ENCODE data around the gene UNC79.

The UNC79 gene

DNA sequence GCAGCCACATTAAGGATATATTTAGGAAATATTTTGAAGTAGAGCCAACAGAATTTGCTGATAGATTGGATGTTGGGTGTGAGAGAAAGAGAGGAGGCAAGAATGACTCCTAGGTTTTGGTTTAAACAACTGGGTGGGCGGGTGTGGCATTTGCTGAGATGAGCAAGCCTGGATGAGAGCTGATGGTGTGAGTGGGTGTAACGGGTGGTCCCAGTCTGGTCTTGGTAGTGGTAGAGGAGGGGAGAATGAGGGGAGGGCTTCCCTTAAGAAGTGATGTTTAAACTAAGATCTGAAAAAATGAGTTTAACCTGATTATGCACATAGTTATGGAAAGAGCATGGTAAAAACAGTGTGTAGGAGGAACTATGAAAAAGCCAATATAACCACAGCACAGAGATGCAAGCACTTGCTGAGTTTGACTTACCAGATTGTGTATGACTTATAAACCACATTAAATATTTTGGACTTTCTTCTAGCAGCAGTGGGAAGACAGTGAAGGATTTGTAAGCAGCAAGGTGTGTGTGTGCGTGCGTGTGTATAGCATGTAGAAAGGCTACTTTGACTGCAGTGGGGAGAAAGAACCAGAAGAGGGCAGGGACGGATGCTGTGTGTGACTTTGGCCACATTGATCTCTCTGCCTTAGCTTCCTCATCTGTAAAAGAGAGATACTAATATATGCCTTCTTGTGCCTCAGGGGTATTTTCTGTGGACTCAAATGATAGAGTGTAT is 217.9 kb downstream of the UNC79 start:
- DNase-seq (ENCODE audit: extremely low spot score, insufficient read length, low read depth): no peak
- no peak for FAIRE-seq

DNA sequence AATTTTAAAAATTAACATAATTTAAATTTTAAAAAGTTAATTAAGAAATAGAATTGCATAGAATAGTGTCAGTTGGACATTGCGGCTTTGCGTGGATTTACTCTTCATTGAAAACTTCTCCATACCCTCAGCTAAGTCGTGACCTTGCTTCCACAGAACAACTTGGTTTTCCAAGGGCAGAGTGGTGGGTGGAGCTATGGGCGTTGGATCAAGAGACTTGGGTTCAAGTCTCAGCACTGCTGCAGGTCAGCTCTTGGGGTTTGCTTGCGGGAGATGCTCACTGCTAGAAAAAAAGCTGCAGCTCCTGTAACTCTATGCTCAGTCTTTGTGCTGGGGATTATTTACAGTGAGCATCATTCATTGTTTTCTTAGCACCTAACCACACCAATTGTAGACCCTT is 223.9 kb downstream of the UNC79 start:
- no peak for DNase-seq (ENCODE audit: extremely low spot score, insufficient read length, low read depth)
- no peak for FAIRE-seq

DNA sequence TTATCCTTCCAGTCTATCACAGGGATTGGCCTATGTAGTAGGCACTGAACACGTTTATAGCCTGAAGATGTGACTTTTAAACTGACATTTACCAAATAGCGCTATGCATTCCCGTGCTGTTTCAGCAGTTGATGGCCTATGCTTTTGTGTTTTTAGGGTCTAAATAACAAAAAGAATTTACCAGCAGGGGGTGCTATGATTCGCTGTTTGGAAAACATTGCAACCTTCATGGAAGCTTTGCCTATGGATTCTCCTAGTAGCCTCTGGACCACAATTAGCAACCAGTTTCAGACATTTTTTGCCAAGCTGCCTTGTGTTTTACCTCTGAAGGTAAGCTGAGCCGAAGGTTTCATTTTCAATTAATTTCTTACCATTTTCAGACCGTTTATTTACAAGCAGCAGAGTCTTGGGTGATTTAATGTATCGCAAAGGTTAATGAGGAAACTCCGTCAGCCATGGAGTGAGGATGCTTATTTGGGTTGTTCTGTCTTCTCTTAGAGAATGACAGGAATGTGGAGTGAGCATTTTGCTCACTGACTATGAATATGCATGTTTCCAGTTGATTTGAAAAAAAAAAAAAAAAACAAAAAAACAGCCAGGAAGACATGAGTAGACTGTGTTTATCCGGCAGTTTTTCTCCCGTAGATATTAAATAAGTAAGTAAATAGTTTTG is 224.5 kb downstream of the UNC79 start:
- DNase-seq (ENCODE audit: extremely low spot score, insufficient read length, low read depth) (no peak), FAIRE-seq (peak; percentile 53)

DNA sequence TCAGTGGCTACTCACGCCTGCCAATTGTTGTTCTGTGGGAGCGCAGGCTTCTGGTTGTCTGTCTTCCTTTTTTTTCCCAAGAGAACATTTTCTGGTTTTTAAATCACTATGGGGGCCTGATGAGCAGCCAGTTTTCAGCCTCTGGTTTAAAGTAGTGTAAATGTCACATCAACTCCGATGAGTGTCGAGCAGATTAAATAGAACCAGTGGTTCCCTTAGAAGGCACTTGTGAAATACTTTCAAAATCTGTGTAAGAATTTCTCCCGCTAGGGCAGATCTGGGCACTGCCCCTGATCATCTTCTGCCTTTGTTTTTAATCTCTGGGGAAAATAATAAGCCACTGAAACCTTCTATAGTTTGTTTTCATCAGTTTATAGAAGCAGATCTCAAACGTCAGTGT is 227.1 kb downstream of the UNC79 start:
- DNase-seq (ENCODE audit: extremely low spot score, insufficient read length, low read depth) (no peak), FAIRE-seq (no peak)

DNA sequence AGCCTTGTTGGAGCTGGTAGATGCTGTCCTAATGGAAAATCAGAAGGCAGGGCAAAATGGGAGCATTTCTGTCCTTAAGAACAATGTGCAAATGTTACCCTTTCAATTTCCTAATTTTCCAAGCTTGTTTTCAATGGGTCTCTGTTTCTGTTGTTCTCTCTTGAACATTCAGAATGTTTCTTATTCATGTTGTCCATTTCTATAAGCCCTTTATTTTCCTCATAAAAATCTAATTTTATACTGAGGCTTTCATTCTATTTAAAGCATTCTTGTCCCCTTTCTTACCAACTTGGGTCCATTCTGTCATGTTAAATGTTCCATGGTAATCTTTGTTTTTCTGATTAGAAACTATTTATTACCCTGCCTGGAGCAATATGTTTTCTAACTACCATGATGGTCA is 232.6 kb downstream of the UNC79 start:
- FAIRE-seq (no peak), DNase-seq (ENCODE audit: extremely low spot score, insufficient read length, low read depth) (no peak)

DNA sequence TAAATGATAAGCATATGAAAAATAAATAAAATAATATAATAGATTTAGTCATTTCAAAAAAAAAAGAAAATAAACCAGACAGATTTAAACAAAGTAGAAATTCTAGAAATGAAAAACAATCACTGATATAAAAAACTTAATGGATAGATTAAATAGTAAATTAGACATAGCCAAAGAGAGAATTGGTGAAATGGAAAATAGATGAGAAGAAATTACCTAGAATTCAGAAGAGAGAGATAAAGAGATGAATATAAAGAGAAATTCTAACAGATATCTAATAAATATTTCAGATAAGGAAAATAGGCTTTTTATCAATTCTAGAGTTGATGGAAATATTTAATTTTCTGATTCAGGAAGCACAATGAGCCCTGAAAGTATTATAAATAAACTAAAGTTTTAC is 234.4 kb downstream of the UNC79 start:
- FAIRE-seq (no peak), DNase-seq (ENCODE audit: extremely low spot score, insufficient read length, low read depth) (no peak)

DNA sequence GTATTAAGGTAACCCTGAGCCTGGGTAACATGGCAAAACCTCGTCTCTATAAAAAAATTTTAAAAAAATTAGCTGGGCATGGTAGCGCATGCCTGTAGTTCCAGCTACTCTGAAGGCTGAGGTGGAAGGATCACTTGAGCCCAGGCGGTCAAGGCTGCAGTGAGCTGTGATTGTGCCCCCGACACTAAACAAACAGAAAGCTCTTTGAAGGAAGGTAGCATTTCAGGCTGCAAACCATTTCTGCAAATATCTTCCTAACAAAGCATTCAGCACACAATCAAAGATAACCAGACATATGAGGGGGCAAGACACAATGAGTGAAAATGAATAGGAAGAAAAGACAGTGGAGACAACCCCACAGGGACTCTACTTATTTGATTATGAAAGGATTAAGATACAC is 238.9 kb downstream of the UNC79 start:
- FAIRE-seq (no peak), DNase-seq (ENCODE audit: extremely low spot score, insufficient read length, low read depth) (no peak)

DNA sequence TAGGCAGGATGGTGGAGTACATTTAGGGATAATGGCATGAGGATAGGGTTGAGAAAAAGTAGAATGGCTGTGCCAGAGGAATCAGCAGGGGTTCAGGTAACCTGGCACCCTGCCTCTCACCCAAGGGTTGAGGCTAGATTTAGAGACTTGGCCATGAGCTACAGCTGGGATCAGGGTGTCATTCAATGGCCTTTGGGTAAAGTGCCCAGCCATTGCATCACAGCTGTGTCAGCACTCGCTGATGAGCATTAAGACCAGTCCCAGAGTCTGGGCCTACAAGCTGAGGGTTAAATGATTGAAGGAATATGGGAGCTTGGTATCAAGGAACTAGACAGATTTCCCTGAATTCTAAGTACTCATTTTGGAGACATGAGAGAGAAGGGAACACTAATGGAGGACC is 243.6 kb downstream of the UNC79 start:
- DNase-seq (ENCODE audit: extremely low spot score, insufficient read length, low read depth) (no peak), FAIRE-seq (no peak)

DNA sequence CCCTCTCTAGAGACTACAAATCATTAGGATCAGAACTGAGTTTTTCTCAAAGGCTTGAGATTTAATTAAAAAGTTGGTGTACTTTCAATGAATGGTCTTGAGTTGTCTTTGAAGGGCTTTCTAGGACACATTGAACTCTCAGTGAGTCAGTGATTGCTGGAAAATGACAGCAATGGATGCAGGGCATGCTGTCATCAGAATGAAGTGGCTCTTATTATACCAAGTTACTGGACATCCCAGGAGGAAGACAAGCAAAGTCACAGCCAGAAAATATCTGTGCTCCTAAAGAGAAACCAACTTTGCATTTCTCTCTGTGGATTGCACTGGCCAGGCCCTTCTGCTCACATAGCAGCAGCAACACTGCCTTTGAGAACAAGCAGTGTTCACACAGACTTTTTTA is 244.9 kb downstream of the UNC79 start:
- DNase-seq (ENCODE audit: extremely low spot score, insufficient read length, low read depth) (no peak), FAIRE-seq (no peak)

DNA sequence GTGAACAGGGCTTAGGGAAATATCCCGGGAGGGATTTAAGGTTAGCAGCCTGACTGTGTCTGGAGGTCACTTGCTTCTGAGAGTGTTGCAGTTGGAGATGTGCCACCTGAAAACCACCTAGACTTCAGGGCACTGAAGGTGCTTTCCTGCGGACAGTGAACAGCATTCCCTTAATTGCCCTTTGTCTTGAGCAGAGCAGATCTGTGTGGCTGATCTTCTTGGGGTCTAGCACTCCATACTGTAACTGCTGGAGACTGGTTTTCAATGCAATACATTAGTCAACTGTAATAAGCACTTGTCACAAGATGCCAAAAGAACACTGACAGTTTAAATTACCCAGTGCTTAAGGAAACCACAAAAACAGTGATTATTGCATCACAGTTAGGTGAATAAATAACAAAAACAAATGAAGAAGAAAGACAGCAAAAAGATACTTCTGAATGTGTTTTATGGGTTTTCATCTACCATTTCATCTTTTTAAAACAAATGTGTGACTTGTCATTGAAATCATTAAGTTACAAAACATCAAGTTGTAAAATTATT is 245.7 kb downstream of the UNC79 start:
- no peak for FAIRE-seq
- DNase-seq (ENCODE audit: extremely low spot score, insufficient read length, low read depth): no peak

DNA sequence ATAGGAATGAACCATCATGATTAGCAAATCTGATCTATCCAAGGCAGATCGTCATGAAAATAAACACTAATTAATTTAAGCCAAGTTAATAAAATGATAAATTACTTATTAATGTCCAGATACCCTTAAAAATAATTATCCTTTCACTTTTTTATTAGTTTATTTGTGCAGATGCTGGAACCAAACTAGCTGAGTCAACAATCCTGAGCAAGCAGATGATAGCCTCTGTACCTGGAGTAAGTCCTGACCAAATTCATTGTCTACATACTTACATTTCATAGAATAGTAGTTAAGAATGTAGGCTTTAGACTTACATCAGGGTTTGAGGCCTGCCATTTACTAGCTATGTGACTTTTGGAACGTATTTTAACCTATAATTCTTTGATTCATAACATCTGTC is 251.7 kb downstream of the UNC79 start:
- DNase-seq (ENCODE audit: extremely low spot score, insufficient read length, low read depth): no peak

DNA sequence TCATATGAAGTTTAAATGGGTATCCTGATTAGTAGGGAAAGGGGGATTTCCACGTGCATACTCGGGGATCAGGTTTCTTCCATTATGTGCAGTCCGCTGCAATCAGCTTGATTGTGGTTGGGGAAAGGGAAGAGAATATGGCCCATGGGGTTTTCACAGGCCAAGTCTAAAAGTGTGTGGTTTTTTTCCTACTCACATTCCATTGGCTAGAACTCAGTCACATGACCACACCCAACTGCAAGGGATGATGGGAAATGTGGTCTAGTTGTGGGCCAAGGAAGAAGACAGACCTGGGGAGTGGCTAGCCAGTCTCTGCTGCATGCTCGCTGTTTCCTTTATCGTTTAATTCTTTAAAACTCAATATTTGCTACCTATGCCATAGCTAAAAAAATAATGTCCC is 252.5 kb downstream of the UNC79 start:
- DNase-seq (ENCODE audit: extremely low spot score, insufficient read length, low read depth): no peak

More for the DNA sequence above, 251.7 kb downstream of the UNC79 start:
- FAIRE-seq: no peak

DNA sequence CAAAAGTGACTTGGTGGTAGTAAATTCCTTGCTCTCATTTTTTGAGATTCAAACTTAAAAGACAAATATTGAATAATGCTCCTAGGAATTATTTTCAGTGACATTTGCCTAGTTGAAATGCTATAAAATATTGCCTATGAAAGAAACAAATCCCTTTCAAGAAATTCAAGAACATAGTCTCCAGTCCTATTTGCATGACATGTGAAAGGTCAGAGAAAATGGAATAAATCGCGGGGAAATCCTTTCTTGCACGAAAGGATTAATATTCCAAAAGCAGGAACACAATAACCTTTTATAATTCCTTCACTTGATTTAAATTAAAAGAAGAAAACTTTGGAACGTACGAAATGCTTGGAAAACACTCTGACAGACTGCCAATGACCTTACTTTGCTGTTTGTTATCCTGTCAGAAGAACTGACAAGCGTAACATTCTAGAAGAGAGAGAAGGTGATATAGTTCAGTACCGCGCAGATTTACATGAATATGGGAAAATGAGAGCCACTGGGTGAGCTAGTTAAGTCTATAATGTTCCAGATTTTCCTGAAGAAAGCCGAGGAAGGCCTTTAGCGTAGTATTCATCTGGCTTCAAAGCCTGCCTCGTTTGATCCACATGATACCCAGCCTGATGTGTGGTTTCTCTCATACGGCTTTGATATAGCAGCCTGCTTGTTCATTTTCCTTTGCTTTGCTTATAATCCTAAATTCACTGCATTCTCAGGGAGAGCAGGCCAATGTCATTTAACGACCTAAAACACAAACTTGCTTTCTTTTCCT is 254.6 kb downstream of the UNC79 start:
- FAIRE-seq (no peak), DNase-seq (ENCODE audit: extremely low spot score, insufficient read length, low read depth) (no peak)

More for the DNA sequence above, 252.5 kb downstream of the UNC79 start:
- peak; percentile 24 for FAIRE-seq

DNA sequence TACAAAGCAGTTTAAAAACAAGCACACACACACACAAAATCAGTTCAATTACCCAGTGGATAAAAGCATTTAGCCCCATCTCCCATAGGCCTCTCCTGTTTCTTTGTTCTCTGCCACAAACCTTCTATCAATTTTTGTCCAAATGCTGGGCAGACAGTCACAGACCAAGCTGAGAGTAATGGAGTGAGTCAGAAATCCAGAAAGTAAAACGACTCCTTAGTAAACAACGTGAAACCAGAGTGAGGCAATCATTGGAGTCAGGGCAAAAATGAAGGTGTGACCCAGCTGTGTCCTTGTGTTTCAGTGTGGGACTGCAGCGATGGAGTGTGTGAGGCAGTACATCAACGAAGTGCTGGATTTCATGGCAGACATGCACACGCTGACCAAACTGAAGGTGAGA is 255.5 kb downstream of the UNC79 start:
- FAIRE-seq (no peak), DNase-seq (ENCODE audit: extremely low spot score, insufficient read length, low read depth) (no peak)

DNA sequence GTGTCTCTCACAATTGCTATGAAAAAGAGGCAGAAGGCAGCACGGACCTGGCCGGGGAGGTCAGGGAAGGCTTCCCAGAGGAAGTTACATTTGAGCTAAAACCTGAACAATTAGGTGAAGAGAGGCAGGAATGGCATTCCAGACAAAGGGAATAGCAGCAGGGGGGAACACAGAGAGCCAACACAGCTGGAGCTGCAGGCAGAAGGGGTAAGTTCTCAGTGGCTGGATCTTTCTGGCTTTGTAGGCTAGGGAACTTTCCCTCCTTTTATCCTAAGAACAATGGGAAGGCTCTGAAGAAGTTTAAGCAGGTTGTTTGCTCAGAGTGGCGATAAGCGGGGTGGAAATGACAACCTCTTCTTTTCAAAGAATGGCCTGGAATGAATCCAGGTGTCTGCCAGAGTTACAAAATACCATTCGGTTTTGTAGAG is 257.5 kb downstream of the UNC79 start:
- DNase-seq (ENCODE audit: extremely low spot score, insufficient read length, low read depth): no peak
- FAIRE-seq: no peak

DNA sequence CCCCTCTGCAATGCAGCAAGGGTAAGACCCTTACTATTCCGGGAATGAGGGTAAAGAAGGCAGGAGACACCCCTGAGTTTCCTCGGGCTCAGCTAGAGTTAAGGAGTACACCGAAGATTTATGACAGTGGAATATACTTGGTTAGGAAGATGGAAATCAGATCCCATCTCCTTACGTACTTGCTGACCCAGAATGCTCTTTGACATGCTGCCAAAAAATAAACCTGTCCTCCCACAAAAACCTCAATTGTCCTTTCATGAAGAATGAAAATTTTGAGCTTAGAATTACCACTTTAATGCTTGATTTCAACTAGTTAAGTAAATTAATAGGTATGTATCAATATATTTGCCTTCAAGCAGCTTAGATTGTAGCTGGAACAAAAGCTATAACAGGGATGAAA is 258.1 kb downstream of the UNC79 start:
- FAIRE-seq (no peak), DNase-seq (ENCODE audit: extremely low spot score, insufficient read length, low read depth) (no peak)

DNA sequence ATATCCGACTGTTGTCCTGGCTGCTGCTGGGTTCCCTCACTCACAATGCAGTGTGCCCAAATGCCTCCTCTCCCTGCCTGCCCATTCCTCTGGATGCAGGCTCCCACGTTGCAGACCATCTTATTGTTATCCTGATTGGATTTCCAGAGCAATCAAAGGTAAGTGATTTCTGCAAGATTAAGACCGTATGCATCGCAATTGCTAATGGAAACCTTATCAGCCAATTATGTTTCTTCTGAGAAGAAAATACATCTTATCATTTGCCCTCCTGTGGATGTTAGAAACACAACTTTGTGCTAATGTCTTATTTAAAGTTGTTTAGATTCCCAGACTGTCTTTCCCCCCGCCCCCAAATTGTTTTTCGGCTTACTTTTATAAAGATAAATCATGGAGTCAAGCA is 259.4 kb downstream of the UNC79 start:
- no peak for DNase-seq (ENCODE audit: extremely low spot score, insufficient read length, low read depth)
- no peak for FAIRE-seq

DNA sequence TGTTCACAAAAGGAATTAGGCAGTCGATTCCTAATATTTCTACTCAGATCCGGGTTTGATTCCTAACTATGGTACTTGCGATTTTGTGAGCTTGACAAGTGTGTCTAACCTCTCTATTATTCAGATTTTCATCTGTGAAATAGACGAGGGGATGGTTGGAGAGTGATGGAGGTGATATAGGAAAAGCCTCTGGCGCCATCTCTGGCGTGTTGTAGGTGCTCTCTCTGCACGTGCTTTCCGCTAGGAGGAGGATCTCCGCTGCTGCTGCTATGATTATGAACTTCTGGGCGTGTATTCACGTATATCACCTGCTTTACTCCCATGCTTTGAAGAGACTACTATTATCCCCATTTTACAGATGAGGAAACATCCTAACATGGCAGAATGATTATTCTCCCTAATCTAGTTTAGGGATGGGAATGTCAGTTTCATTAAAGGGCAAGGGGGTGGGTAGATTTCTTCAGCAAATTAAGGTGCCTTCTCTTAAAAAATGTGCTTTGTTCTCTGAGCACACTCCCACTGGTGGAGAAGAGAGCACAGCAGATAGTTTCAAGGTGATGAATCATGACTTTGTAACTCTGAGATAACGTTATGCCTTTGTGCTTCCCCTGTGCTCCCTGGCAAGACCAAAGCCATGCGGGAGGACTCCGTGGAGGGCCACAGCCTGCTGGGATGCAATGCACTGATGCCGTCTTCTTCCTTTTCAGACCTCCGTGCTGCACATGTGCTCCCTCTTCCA is 260.5 kb downstream of the UNC79 start:
- FAIRE-seq (no peak), DNase-seq (ENCODE audit: extremely low spot score, insufficient read length, low read depth) (no peak)

DNA sequence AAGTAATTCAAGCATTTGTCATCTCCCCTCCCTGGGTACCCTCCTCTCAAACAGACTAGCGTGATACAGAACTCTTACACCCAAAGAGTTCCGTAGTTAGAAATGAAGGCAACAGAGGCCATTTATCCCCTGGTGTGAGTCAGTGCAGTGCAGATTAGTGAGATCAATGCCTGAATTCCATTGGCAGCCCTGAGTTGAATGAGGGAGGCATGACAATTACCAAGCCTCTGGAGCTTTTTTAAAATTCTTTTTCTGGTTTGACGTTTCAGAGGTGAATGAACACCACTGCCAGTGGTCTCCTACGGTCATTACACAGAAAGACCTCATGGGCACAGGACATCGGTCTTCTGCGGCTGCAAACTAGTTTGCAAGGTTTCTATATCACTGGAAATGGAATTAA is 263.2 kb downstream of the UNC79 start:
- no peak for FAIRE-seq
- no peak for DNase-seq (ENCODE audit: extremely low spot score, insufficient read length, low read depth)

DNA sequence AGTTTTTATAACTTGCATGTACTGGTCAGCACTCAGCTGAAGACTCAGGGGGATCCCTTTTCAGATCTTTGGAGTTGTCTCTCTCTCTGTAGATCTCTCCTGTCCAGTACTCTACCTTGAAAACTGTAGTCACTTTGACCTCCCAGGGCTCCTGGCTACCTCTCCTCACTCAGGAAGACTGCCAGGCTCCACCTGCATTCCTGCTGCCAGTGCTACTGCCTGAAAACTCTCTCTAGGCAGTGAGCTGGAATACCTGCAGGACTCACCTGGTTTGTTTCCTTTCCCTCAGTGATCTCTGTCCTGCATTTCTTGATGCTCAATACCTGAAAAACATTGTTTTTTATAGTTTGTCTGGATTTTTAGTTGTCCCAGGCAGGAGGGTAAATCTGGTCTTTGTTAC is 270.2 kb downstream of the UNC79 start:
- FAIRE-seq (no peak), DNase-seq (ENCODE audit: extremely low spot score, insufficient read length, low read depth) (no peak)

All from GM18507 (cell line).